GM19395 (cell line): ENCODE results near the gene NELFA.

Source experiments
- ATAC-seq: cut with Tn5 transposase; IDR thresholded peaks from one replicate; pipeline ENCODE4 v1.9.1; 2021; ENCODE audit warnings: mild to moderate bottlenecking, moderate library complexity; ENCODE audit not compliant: unreplicated experiment

The NELFA gene

DNA sequence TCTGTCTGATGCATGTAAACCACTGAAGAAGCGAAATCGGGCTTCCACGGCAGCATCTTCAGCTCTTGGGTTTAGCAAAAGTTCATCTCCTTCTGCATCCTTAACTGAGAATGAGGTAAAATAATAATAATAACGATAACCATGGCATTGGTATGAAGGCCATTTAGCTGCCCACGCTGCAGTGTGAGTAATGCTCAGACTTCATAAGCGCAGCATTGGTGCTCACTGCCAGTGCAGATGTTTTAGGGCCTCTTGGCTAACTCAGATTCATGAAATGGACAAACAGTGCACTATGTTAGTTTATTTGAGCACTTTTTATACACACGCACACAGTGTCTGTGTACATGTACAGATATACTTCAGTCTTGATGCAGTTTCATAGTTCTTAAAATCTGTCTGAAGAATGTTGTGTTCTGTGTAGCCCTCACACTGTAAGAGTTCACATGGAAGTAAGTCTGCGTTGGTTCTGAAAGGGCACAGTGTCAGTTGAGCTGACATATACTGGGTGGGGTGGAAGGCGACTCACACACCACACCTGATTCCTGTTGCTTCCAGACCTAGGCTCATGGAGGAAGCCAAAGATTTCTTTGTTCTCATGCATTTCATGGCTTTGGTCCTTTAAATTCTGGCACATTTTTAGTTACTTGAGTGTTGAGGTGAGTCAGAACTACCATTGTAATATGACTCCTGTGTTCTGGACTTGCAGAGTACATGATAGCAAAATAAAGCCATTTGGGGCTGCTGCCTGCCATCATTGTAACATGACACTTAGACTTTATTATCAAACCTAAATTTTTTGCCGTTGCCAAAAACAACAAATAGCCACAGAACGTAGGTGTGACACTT is 68.9 kb downstream of the NELFA start:
- no peak for ATAC-seq

DNA sequence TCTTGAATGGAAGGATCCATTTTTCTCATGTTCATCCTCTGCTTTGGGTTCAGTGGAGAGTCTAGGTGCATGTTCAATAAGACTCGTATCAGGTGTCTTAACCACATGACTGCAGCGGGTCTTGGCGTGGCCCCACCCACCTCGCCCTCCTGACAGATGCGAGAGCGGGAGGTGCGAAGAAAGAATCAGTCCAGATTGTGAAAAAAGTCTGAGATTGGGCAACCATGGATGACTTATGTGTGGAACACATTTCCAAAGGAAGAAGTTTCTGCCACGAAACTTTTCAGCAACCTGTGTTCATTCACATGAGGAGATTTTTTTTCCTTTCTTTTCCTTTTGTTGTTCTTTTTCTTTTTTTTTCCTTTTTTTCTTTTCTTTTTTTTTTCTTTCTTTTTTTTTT is 70.7 kb downstream of the NELFA start:
- no peak for ATAC-seq

GRCh38 chr4:1937550-1937949 is 71.2 kb downstream of the NELFA start:
- no peak for ATAC-seq

DNA sequence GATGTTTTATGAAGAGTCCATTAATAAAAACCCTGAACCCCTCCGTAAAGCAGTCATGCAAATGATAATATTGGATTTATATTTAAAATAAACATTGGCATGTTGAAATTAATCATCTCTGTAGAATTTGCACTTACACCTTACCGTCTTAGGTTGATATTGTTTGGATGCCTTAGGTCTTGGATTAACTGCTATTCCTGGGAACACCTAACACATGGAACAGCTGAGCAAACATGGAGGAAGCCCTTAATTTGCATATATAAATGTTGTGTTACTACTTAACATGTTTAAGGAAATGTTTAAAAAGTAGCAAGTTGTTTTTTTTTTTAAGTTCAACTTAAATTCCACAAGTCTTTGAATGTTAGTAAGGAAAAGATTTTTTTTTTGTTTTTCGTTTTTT is 75.1 kb downstream of the NELFA start:
- no peak for ATAC-seq

- no peak for ATAC-seq
Measured at GRCh38 chr4:1932736-1933135, 76.0 kb downstream of the NELFA start.
